ENCODE results near the gene IRAK1BP1. TPM values are rescaled to one million over a fixed set of nuclear protein-coding genes. Genes with fewer than 3 reads are reported as not detected.
"Not testable (repeated sequence)": the region's sequence is repeated elsewhere in the genome, so short reads cannot be mapped to it uniquely, and the experiment has no call there.

IRAK1BP1 gene
- total RNA-seq, 4 donors from 2014 or later = 3.1 to 5.4 (median 4.0) TPM

DNA sequence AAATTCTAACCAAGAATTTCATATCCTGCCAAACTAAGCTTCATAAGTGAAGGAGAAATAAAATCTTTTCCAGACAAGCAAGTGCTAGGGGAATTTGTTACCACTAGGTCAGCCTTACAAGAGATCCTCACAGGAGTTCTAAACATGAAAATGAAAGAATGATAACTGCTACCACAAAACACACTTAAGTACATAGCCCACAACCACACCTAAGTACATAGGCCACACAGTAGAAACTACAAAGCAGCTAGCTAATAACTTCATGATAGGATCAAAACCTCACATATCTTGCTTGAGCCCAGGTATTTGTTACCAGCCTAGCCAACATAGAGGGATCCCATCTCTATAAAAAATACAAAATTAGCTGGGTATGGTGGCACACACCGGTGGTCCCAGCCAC is 50.4 kb downstream of the IRAK1BP1 start:
- Histone ChIP-seq H3K27me3 (no peaks in the 10 kb centered on the region), H3K9me3 (peaks cover 0 to 5% (median 4%) of the 10 kb centered on the region in 4 donors), H3K4me1 (no peaks in the 10 kb centered on the region), H3K4me3 (no peak overlapping the region), H3K27ac (replicated peaks in 1 of 4) (no peak overlapping the region), H3K36me3 (no peaks in the 10 kb centered on the region)
- TF ChIP-seq POLR2AphosphoS5 (IDR thresholded peaks at IDR 0.05) (no peak), EP300 (IDR thresholded peaks at IDR 0.05) (no peak), POLR2A (IDR thresholded peaks at IDR 0.05; ENCODE audit: low read depth) (no peak), CTCF (IDR thresholded peaks at IDR 0.05) (no peak)
- intact Hi-C loops (cut with DNase I) = no loop called here
- WGBS = 100% methylated on average over 1 of the region's 1 CpG
- no peak for DNase-seq (ENCODE audit: extremely low spot score)

DNA sequence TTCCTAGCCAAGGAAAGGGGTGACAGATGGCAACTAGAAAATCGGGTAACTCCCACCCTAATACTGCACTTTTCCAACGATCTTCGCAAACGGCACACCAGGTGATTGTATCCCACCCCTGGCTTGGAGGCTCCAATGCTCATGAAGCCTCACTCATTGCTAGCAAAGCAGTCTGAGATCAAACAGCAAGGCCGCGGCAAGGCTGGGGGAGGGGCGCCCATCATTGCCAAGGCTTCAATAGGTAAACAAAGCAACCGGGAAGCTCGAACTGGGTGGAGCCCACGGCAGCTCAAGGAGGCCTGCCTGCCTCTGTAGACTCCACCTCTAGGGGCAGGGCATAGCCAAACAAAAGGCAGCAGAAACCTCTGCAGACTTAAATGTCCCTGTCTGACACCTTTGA is 53.8 kb downstream of the IRAK1BP1 start:
- H3K9me3 ChIP-seq = peaks cover 0 to 15% (median 8%) of the 10 kb centered on the region in 4 donors
- H3K27me3 ChIP-seq = not testable (repeated sequence)

DNA sequence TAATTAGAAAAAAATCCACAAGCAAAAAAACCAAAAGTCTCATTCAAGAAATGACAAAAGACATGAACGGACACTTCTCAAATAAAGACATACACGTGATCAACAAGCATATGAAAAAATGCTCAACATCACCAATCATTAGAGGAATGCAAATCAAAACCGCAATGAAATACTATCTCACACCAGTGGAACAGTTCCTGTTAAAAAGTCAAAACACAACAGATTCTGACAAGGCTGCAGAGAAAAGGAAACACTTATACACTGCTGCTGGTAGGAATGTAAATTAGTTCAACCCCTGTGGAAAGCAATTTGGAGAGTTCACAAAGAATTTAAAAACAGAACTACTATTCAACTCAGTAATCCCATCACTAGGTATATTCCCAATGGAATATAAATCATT is 58.0 kb downstream of the IRAK1BP1 start:
- H3K4me1 ChIP-seq = no peaks in the 10 kb centered on the region
- no peak for DNase-seq (ENCODE audit: extremely low spot score)
- H3K9me3 ChIP-seq = peaks cover 0 to 29% (median 10%) of the 10 kb centered on the region in 4 donors
- TF ChIP-seq CTCF (IDR thresholded peaks at IDR 0.05) (no peak), EP300 (IDR thresholded peaks at IDR 0.05) (no peak), POLR2AphosphoS5 (IDR thresholded peaks at IDR 0.05) (no peak), POLR2A (IDR thresholded peaks at IDR 0.05; ENCODE audit: low read depth) (no peak)
- no peaks in the 10 kb centered on the region for H3K36me3 ChIP-seq
- no peak overlapping the region for H3K4me3 ChIP-seq
- 87% methylated on average over 3 of the region's 3 CpGs for WGBS
- no peaks in the 10 kb centered on the region for H3K27me3 ChIP-seq
- intact Hi-C loops (cut with DNase I) = no loop called here
- no peak overlapping the region for H3K27ac ChIP-seq (replicated peaks in 1 of 4)

More for the DNA sequence above, 53.8 kb downstream of the IRAK1BP1 start:
- H3K4me1 ChIP-seq; DNase-seq (ENCODE audit: extremely low spot score); intact Hi-C loops (cut with DNase I); H3K4me3 ChIP-seq; H3K27ac ChIP-seq (replicated peaks in 1 of 4); H3K36me3 ChIP-seq: not testable (repeated sequence)
- WGBS = 95% methylated on average over 9 of the region's 10 CpGs

DNA sequence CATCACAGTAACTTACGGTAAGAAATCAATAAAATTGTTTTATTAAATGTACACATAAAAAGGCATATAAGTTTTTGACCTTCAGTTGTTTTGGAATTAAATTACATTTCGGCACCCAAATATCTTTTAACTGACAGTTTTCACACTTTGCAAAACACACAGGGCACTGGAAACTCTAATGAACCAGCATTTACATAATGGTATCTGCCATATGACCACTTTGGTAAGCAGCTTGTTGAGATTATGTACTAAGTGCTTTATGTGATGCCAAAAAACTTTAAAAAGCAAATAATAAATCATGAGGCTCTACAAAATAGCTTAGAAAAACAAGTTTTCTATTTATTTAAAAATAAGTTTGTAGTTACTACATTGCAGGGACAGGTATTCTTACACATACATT is 68.2 kb downstream of the IRAK1BP1 start:
- H3K4me3 ChIP-seq = no peak overlapping the region
- DNase-seq (ENCODE audit: extremely low spot score) = no peak
- WGBS = 100% methylated on average over 2 of the region's 2 CpGs
- no peak overlapping the region for H3K27ac ChIP-seq (replicated peaks in 1 of 4)
- intact Hi-C loops (cut with DNase I) = no loop called here
- TF ChIP-seq CTCF (IDR thresholded peaks at IDR 0.05) (no peak), EP300 (IDR thresholded peaks at IDR 0.05) (no peak), POLR2A (IDR thresholded peaks at IDR 0.05; ENCODE audit: low read depth) (no peak), POLR2AphosphoS5 (IDR thresholded peaks at IDR 0.05) (no peak)
- no peaks in the 10 kb centered on the region for H3K27me3 ChIP-seq
- H3K9me3 ChIP-seq = peaks cover 0 to 12% (median 7%) of the 10 kb centered on the region in 4 donors
- no peaks in the 10 kb centered on the region for H3K4me1 ChIP-seq
- H3K36me3 ChIP-seq = peaks cover 1 to 11% (median 8%) of the 10 kb centered on the region in 4 donors

DNA sequence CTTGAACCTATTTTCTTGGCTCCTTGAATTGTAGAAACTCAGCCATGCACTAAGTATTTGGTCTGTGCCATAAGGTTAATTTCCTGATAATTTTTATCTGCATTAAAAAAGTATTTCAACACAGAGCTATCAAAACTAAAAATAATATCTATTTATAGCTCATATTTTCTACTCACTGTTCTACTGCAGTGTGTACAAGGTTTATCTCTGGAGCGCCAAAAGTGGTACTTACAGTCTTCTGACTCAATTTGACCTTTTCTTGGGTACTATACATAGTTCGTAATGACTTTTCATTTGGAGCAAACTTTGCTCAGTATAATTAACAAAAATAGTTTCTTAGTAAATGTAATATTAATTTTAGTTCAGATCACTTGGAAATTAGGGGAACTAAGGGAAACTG is 69.2 kb downstream of the IRAK1BP1 start:
- no peak for TF ChIP-seq EP300 (IDR thresholded peaks at IDR 0.05)
- no peak for TF ChIP-seq CTCF (IDR thresholded peaks at IDR 0.05)
- no peak for TF ChIP-seq POLR2AphosphoS5 (IDR thresholded peaks at IDR 0.05)
- TF ChIP-seq POLR2A (IDR thresholded peaks at IDR 0.05; ENCODE audit: low read depth) = no peak
- WGBS = 95% methylated on average over 2 of the region's 2 CpGs
- no peaks in the 10 kb centered on the region for H3K27me3 ChIP-seq
- H3K9me3 ChIP-seq = peaks cover 0 to 12% (median 7%) of the 10 kb centered on the region in 4 donors
- H3K4me1 ChIP-seq = no peaks in the 10 kb centered on the region
- intact Hi-C loops (cut with DNase I) = no loop called here
- H3K4me3 ChIP-seq = no peak overlapping the region
- DNase-seq (ENCODE audit: extremely low spot score) = no peak
- H3K36me3 ChIP-seq = peaks cover 9 to 21% (median 16%) of the 10 kb centered on the region in 4 donors
- H3K27ac ChIP-seq (replicated peaks in 1 of 4) = no peak overlapping the region
